IPS-NIHi11 (cell line): ENCODE data around the gene LPCAT1.
"Not testable (repeated sequence)": the region's sequence is repeated elsewhere in the genome, so short reads cannot be mapped to it uniquely, and the experiment has no call there.

ENCODE experiments used
- DNase-seq: peaks from one replicate; pipeline ENCODE4 v3.0.0; 2012; ENCODE audit warnings: mixed read lengths, low spot score

Gene LPCAT1

GRCh38 chr5:1424716-1425115 lies 99.0 kb downstream of the LPCAT1 start:
- DNase-seq, result no peak

DNA sequence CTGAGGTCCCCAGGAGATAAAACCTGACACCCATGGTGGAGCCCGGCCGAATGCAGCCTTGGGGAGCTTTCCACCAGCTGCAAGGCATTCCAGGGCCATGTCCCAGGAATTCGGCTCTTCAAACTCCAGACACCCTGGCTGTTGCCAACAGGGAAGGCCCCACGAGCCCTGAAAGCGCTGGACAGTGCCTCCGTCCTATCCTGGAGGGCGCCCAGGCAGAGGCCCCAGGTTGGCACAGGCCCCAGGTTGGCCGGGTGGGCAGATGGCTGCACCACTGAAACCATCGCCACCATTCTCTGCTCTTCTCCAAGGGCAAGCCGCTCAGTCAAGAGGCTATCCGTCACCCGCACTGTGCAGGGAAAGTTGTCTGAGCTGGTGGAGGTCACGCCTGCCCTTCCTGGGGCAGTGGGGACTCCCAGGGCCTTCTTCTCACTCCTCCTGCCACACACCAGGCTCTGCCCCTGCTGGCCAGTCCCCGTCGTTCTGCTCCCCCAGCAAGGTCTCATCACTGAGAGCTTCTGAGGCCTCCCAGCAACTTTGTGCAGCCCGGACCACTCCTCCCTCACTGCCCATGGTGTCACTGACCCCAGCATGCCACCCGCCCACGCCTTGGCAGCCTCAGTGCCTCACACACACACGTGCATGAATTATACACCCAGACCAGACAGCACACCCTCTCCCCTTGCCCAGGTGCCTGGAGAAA lies 99.7 kb downstream of the LPCAT1 start:
- DNase-seq, result no peak

DNA sequence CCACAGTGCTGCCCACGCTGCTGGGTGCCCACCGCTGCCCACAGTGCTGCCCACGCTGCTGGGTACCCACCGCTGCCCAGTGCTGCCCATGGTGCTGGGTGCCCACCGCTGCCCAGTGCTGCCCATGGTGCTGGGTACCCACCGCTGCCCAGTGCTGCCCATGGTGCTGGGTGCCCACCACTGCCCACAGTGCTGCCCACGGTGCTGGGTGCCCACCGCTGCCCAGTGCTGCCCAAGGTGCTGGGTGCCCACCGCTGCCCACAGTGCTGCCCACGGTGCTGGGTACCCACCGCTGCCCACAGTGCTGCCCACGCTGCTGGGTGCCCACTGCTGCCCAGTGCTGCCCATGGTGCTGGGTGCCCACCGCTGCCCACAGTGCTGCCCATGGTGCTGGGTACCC lies 101.2 kb downstream of the LPCAT1 start:
- not testable (repeated sequence) for DNase-seq

DNA sequence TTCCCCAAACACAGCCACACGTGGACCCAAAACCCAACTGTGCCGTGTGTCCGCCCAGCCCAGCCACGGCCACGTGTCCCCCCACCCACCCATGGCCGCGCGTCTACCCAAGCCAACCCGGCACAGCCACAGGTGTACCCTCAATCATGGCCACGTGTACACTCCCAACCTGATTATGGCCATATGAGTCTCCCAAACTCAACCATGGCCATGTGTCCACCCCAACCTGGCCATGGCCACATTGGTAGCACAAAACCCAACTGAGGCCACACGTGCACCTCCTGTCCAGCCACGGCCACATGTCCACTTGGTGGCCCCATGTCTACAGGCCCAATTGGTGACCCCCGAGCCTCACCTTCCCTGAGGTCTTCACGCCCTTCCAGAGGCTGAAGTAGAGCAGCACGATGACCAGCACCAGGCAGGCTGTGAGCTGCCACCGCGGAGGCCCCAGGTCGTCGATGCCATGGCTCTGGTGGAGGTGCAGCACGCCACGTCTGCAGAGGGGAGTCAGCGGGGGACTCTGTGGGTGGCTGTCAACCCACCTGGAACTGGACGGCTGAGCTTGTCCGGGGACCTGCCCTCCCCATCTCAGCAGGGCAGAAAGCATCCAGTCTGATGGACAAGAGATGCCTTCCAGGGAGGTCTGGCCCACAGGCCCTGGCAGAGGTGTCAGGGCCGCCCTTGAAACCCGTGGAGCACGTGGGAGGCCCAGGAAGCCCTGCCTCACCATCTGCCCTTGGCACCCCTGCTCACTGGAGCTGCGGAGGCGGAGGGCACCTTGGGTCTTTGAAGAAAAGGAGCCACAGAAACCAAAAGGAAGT lies 102.0 kb downstream of the LPCAT1 start:
- DNase-seq, result no peak

DNA sequence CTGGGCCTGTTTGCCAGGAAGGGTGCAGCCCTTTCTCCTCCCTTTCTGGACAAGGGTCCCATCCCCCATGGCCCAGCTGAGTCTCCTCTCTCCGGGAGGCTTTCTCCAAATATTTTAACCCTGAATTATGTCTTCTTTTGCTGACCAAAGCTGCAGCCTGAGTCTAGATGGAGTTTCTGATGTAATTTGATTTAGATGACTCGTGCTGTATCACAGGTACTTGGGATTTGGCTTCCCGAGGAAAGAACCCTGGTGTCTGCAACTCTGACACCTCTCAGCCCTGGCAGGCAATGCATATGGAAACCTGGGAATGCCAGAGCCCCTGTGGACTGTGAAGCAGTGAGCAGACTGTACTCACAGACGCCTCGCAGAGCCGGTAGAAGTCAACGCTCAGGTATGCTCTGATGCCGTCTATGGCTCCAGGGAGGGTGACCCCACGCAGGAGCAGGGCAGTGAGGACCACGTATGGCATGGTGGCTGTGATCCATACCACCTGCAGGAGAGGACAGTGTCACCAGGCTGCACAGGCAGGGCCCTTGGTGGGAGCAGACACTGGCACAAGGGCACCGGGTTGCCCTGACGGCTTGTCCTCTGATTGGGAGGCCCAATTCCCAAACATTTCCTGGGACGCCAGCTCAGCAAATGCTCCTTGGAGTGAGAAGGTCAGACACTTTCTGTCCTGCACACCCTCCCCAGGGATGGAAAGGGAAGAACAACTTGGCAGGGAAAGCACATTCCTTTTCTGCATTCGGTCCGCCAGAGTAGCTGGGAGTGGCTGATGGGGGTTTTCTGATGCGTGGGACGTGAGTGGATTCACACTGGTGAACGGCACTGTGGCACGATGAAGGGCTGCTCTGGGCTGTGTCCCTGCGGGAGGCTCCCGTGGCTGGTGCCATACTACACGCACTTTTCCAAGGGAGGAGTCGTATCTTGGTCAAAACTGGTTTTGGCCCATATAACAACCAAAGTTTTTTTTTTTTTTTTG lies 103.3 kb downstream of the LPCAT1 start:
- no peak for DNase-seq

- no peak for DNase-seq
Measured at GRCh38 chr5:1419476-1420210, 104.1 kb downstream of the LPCAT1 start.

DNA sequence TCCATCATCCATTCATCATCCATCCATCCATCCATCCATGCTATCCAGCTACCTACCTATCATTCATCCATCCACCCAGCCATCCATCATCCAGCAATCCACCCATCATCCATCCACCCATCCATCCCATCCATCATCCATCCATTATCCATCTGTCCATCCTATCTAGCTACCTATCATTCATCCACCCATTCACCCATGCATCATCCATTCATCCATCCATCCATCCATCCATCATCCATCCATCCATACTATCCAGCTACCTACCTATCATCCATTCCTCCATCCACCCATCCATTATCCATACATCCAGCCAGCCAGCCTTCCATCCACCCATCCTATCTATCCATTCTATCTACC lies 104.9 kb downstream of the LPCAT1 start:
- no peak for DNase-seq

DNA sequence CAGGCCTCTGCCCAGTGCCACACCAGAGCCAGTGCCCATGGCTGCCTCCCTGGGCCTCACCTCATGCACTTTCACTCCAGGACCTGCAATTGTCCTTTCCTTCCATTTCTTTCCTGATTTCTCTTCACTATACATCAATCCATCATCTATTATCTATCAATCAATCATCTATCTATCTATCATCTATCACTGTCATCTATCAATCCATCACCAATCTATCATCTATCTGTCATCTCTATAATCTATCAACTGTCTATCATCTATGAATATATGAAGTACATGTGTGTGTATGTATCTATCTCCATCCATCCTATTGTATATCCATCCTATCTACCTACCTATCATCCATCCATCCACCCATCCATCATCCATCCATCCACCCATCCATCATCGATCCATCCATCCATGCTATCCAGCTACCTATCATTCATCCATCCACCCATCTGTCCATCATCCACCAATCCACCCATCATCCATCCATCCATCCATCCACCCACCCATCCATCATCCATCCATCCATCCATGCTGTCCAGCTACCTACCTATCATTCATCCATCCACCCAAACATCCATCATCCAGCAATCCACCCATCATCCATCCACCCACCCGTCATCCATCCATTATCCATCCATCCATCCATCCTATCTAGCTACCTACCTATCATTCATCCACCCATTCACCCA lies 105.4 kb downstream of the LPCAT1 start:
- no peak for DNase-seq

DNA sequence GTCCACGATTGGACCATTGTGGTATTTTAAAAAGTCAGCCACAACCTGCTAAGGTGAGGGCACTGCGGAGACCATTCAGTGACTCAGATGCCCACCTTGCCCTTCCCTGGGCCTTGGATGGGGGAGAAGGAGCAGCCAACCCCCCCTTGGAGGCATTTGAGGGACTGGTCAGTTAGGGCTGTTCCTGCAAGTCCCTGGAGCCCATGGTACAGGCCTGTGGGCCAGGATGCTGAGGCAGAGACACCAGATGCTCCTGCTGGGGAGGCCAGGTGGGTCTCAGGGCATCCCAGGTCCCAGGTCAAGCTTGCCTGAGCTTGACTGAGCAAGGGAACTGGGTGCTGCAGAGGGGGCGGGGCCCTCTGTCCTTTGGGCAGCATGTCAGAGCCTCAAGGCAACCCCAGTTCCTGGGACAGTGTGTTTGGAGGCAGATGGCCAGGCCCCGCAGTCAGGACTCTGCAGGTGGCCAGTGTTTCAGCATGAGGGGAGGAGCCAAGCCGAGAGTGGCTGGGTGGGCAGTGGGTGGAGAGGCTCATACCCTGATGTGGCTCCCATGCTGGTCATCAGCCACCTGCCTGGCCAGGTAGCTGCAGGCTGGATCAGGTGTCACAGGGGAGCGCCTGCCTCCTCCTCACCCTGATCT lies 106.1 kb downstream of the LPCAT1 start:
- no peak for DNase-seq

- no peak for DNase-seq
Measured at GRCh38 chr5:1416856-1417469, 106.8 kb downstream of the LPCAT1 start.

DNA sequence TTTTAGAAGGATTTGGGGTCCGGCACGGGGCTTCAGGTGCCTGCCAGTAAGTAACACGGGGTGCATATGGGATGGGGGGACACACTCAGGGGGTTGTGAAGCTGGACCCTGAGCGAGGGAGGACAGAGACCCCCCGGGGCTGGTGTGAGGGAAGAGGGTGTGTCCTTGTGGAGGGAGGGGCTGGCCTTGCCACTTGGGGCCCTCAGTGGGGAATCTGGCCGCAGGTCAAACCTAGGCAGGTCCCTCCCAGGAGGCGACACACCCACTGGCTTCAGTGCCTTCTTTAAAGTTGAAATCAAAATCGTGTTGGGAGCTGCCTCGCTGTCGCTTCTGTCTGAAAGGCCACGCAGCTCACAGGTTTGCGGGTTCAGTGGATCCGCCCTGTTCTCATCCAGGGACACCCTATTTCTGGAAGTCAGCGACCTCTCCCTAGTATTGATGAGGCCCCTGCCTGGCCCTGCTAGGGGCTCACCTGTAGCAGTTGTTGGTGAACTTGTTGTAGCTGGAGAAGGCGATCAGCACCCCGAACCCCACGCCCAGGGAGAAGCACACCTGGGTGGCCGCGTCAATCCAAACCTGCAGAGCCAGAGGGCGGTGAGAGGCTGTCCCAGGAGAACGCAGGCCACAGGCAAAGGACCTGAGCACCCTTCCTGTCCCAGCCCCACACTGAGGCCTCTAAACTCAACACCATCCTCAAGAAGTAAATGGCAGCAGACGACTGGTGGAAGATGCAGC lies 108.0 kb downstream of the LPCAT1 start:
- DNase-seq, result no peak

DNA sequence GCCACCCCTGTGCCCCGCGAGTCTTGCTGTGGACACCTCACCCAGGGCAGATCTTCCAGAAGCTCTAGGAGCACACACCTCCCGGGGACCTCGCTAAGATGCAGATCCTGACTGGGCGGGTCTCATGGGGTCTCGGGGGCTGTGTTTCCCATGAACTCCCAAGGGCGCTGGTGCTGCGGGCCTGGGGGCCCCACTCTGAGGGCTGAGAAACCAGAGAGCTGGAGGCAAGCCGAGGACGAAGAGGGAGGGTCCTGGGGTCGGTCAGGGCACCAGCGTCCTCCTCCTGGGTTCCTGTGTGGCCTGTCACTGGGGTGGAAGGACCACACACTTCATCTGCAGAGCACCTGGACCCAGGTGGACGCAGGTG lies 108.7 kb downstream of the LPCAT1 start:
- no peak for DNase-seq

GRCh38 chr5:1414311-1415058 lies 109.3 kb downstream of the LPCAT1 start:
- no peak for DNase-seq

- DNase-seq, result no peak
Measured at GRCh38 chr5:1413611-1414241, 110.0 kb downstream of the LPCAT1 start.

DNA sequence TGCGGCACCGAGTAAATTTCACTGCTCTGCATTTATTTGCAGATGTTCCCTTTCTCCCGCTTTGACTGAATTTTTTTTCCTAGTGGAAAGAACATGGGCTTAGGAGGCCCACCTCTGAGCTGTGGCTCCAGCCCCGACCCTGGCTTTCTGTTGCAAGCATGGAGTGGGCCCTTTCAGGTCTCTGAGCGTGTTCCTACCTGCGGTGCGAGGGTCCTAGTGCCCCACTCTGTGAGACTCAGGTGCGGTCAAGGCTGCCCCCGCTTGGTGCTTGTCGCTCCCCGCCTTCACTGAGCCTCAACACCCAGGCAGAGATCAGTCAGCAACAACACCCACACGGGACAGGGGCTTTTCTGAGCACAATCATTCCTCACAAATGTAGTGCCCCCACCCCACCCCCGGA lies 110.5 kb downstream of the LPCAT1 start:
- no peak for DNase-seq

DNA sequence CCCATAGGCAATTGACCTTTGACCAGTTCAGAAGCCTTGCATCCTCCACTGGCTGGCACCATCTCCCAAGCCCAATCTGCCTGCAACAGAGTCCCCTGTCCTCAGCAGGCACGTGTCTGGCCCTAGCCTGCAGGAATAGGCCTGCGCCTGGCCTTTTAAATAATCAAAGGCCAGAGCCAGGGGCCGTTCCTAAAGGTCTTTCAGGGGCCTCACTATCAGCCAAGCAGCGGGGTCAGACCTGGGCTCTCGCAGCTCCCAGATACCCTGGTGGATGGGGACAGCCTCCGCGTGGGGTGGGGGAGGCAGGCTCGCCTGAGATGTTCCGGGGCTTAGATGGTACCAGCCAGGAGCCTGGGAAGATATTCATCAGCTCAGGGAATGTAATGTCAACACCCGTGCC lies 111.1 kb downstream of the LPCAT1 start:
- DNase-seq, result no peak

GRCh38 chr5:1412163-1412562 lies 111.6 kb downstream of the LPCAT1 start:
- no peak for DNase-seq
